Uterus (tissue), 4 donors: ENCODE results near the gene CRYL1. TPM values are rescaled to one million over a fixed set of nuclear protein-coding genes. Genes with fewer than 3 reads are reported as not detected.

Source experiments
- DNase-seq, 2 donors: peaks; one replicate each; pipeline ENCODE4 v3.0.0-alpha.2; 2019 to 2020
- H3K27ac ChIP-seq, 2 donors: fragments of 200-600 bp; sonication (generic); 1 replicate in 1 of 2; 2 replicates in 1 of 2; pipeline ENCODE4 v1.5.1; 2016 to 2018
- H3K27me3 ChIP-seq, 2 donors: fragments of 200-600 bp; sonication (generic); one replicate each; pipeline ENCODE4 v1.5.1; 2018 to 2019; ENCODE audit warnings: control low read depth in 1 of 2
- H3K36me3 ChIP-seq, 2 donors: fragments of 200-600 bp; sonication (generic); one replicate each; pipeline ENCODE4 v1.5.1; 2019; ENCODE audit warnings: control low read depth in 1 of 2
- H3K4me1 ChIP-seq, 2 donors: fragments of 200-600 bp; sonication (generic); one replicate each; pipeline ENCODE4 v1.5.1; 2018 to 2019; ENCODE audit warnings: control low read depth in 1 of 2
- H3K4me3 ChIP-seq, 2 donors: fragments of 200-600 bp; sonication (generic); 1 replicate in 1 of 2; 2 replicates in 1 of 2; pipeline ENCODE4 v1.5.1; 2018 to 2019; ENCODE audit warnings: mild to moderate bottlenecking in 1 of 2
- H3K9me3 ChIP-seq, 2 donors: fragments of 200-600 bp; sonication (generic); one replicate each; pipeline ENCODE4 v1.5.1; 2019; ENCODE audit warnings: control low read depth in 1 of 2
- CTCF ChIP-seq, 4 experiments: fragments of 200-600 bp in 2 of 4; fragments of 450-650 bp in 2 of 4; sonication (generic) in 2 of 4; IDR thresholded peaks; one replicate each; pipeline ENCODE4 v1.5.1; 2016 to 2019; ENCODE audit warnings: antibody characterized with exemption in 4 of 4, mild to moderate bottlenecking in 2 of 4, moderate library complexity in 1 of 4
- POLR2A ChIP-seq, 2 donors: fragments of 450-650 bp; IDR thresholded peaks; one replicate each; pipeline ENCODE4 v1.6.1; 2016; ENCODE audit warnings: antibody characterized with exemption in 2 of 2, mild to moderate bottlenecking in 1 of 2, moderate library complexity in 1 of 2
- intact Hi-C: fragments of 100-400 bp; cut with DNase I; formaldehyde crosslinking; loops from one replicate; pipeline ENCODE4 v1.15.1; 2023; ENCODE audit warnings: low total_unique reads
- total RNA-seq, 4 donors: library from RNA; depleted of rRNA in 3 of 4; stranded (reverse); fragments of >200 nt in 3 of 4; gene quantifications; one replicate each; pipeline versions ENCODE4 v1.1.0 to v1.2.4, GENCODE V29; 2014 to 2023
- donor health status: DM: yes; HTN: yes; CAD: no.

The CRYL1 gene
- total RNA-seq, 4 donors from 2014 or later: 35.6 to 90.4 (median 50.7) TPM

- H3K27ac ChIP-seq: no peak overlapping the region
- no peaks in the 10 kb centered on the region for H3K36me3 ChIP-seq
- no peaks in the 10 kb centered on the region for H3K4me1 ChIP-seq
- intact Hi-C loops: no loop called here
- no peak overlapping the region for H3K4me3 ChIP-seq
- H3K27me3 ChIP-seq: no peaks in the 10 kb centered on the region
- no peak for DNase-seq
- no peaks in the 10 kb centered on the region for H3K9me3 ChIP-seq
- no peak for TF ChIP-seq POLR2A (IDR thresholded peaks at IDR 0.05)
Measured at GRCh38 chr13:20395061-20395916, 130.4 kb downstream of the CRYL1 start.

- no peak overlapping the region for H3K4me3 ChIP-seq
- no peak overlapping the region for H3K27ac ChIP-seq
- H3K4me1 ChIP-seq: no peaks in the 10 kb centered on the region
- H3K9me3 ChIP-seq: no peaks in the 10 kb centered on the region
- no peak for TF ChIP-seq CTCF (IDR thresholded peaks at IDR 0.05)
- TF ChIP-seq POLR2A (IDR thresholded peaks at IDR 0.05): no peak
- intact Hi-C loops: no loop called here
- no peak for DNase-seq
- H3K36me3 ChIP-seq: no peaks in the 10 kb centered on the region
- no peaks in the 10 kb centered on the region for H3K27me3 ChIP-seq
Measured at GRCh38 chr13:20394506-20394905, 131.2 kb downstream of the CRYL1 start.

GRCh38 chr13:20394169-20394501 is 131.5 kb downstream of the CRYL1 start:
- no peak for DNase-seq
- Histone ChIP-seq H3K4me1 (no peaks in the 10 kb centered on the region), H3K36me3 (no peaks in the 10 kb centered on the region), H3K27ac (no peak overlapping the region), H3K27me3 (no peaks in the 10 kb centered on the region), H3K9me3 (no peaks in the 10 kb centered on the region), H3K4me3 (no peak overlapping the region)
- no peak for TF ChIP-seq POLR2A (IDR thresholded peaks at IDR 0.05)
- no peak for TF ChIP-seq CTCF (IDR thresholded peaks at IDR 0.05)
- intact Hi-C loops: no loop called here

GRCh38 chr13:20393273-20394168 is 132.1 kb downstream of the CRYL1 start:
- Histone ChIP-seq H3K27me3 (no peaks in the 10 kb centered on the region), H3K36me3 (no peaks in the 10 kb centered on the region), H3K4me3 (no peak overlapping the region), H3K4me1 (no peaks in the 10 kb centered on the region), H3K9me3 (no peaks in the 10 kb centered on the region), H3K27ac (no peak overlapping the region)
- TF ChIP-seq POLR2A (IDR thresholded peaks at IDR 0.05) (no peak), CTCF (IDR thresholded peaks at IDR 0.05) (no peak)
- DNase-seq: no peak
- intact Hi-C loops: no loop called here

GRCh38 chr13:20392530-20392929 is 133.1 kb downstream of the CRYL1 start:
- TF ChIP-seq POLR2A (IDR thresholded peaks at IDR 0.05) (no peak), CTCF (IDR thresholded peaks at IDR 0.05) (no peak)
- Histone ChIP-seq H3K27me3 (no peaks in the 10 kb centered on the region), H3K36me3 (no peaks in the 10 kb centered on the region), H3K4me1 (no peaks in the 10 kb centered on the region), H3K27ac (no peak overlapping the region), H3K4me3 (no peak overlapping the region), H3K9me3 (no peaks in the 10 kb centered on the region)
- intact Hi-C loops: no loop called here
- DNase-seq: no peak
